LNCAP (cell line): ENCODE data around the gene SLC6A8.

ENCODE experiments used
- TF ChIP-seq, protein P1 (sequence below): fragments of 450-650 bp; IDR thresholded peaks from 2 replicates; pipeline ENCODE4 v1.5.1; 2017; ENCODE audit warnings: mild to moderate bottlenecking

SLC6A8 gene

DNA sequence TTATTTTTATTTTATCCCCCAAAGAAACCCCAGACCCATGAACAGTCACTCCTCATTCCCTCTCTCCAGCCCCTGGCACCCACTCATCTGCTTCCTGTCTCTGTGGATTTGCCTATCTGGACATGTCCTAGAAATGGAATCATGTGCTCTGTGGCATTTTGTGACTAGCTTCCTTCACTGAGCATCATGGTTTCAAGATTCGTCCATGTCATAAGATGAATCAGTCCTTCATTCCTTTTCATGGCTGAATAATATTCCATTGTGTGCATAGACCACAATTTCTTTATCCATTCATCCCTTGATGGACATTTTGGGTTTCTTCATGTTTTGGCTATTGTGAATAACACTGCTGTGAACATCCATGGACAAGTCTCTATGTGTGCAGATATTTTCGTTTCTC lies 47.1 kb downstream of the SLC6A8 start:
- TF ChIP-seq, protein P1, sequence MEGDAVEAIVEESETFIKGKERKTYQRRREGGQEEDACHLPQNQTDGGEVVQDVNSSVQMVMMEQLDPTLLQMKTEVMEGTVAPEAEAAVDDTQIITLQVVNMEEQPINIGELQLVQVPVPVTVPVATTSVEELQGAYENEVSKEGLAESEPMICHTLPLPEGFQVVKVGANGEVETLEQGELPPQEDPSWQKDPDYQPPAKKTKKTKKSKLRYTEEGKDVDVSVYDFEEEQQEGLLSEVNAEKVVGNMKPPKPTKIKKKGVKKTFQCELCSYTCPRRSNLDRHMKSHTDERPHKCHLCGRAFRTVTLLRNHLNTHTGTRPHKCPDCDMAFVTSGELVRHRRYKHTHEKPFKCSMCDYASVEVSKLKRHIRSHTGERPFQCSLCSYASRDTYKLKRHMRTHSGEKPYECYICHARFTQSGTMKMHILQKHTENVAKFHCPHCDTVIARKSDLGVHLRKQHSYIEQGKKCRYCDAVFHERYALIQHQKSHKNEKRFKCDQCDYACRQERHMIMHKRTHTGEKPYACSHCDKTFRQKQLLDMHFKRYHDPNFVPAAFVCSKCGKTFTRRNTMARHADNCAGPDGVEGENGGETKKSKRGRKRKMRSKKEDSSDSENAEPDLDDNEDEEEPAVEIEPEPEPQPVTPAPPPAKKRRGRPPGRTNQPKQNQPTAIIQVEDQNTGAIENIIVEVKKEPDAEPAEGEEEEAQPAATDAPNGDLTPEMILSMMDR = no peak

DNA sequence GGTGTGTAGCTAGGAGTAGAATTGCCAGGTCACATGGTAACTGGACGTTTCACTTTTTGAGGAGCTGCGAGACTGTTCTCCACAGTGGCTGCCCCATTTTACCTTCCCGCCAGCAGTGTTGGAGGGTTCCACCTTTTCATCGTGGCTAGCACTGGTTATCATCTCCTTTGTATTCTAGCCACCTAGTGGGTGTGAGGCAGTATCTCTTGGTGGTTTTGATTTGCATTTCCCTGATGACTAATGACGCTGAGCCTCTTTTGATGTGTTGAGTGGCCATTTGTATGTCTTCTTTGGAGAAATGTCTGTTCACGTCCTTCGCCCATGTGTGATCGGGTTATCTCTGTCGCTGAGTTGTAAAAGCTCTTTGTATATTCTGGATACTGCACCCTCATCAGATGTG lies 47.5 kb downstream of the SLC6A8 start:
- TF ChIP-seq, protein P1 = no peak

DNA sequence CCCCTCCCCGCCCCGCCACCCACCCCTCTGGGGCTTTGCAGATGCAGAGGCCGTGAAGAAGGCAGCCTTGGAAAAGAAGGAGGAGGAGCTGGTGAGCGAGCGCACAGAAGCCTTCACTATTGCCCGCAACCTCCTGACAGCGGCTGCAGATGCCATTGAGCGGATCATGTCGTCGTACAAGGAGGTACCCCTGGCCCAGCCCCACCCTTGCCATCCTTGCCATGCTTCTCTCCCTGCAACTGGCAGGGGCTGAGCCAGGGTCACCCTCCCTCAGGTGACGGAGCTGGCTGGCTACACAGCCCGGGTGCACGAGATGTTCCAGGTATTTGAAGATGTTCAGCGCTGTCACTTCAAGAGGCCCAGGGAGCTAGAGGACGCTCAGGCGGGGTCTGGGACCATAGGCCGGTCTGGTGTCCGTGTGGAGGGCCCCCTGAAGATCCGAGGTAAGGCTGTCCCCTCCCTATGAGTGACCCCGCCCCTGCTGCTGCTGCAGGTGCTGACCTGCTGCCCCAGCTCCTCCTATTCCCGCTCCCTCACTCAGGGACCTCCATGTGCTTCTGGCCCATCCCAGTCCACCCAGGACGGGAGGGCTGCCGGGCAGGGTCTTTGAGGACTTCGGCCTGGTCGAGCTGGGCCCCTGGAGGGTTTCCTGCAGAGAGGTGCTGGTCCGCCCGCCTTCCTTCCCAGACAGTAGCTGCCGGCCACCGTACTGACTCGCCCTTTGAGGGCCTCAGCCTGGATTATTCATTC lies 48.5 kb downstream of the SLC6A8 start:
- TF ChIP-seq, protein P1 = no peak

DNA sequence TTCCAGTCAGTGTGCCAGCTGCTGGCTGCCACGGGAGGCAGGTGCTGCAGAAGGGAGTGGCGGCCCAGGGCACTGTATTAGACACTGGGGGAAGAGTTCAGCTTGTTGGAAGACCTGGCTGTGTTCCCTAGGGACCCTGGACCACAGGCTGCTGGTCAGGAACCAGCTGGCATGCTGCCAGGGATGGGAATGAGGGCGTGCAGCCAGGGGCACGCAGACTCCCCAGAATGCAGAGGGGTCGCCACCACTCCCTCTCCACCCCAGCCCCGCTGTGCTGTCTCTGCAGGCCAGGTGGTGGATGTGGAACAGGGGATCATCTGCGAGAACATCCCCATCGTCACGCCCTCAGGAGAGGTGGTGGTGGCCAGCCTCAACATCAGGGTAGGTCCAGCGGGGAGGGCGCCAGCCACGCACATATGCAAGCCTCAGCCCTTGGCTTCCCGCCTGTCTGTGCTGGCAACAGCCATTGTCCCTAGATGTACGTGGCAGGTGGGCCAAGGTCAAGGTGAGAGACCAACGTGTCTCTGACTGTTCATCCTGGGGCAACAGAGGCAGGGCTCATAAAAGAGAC lies 49.2 kb downstream of the SLC6A8 start:
- TF ChIP-seq, protein P1 = no peak

DNA sequence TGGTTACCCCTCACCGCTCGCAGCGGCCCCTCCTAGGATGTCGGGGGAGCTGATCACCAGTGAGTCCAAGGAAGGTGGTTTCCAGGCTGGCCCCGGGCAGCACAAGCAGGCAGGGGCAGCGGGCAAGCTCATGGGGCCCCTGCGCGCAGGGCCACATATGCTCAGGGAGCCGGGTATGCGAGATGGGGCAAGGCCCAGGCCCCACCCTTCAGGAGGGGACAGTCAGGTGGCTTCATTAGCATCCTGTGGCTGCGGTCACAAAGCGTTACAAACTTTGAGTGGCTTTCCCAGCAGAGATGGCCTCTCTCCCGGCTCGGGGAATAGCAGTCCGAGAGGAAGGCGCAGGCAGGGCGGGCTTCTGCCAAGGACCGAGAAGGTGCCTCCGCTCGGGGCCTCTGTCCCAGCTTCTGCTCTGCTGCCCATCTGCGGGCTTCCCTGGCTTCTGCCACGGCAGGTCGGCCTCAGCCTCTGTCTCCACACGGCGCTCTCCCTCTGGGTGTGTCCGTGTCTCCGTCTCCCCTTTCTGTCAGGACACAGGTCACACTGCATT lies 50.4 kb downstream of the SLC6A8 start:
- TF ChIP-seq, protein P1 = no peak

DNA sequence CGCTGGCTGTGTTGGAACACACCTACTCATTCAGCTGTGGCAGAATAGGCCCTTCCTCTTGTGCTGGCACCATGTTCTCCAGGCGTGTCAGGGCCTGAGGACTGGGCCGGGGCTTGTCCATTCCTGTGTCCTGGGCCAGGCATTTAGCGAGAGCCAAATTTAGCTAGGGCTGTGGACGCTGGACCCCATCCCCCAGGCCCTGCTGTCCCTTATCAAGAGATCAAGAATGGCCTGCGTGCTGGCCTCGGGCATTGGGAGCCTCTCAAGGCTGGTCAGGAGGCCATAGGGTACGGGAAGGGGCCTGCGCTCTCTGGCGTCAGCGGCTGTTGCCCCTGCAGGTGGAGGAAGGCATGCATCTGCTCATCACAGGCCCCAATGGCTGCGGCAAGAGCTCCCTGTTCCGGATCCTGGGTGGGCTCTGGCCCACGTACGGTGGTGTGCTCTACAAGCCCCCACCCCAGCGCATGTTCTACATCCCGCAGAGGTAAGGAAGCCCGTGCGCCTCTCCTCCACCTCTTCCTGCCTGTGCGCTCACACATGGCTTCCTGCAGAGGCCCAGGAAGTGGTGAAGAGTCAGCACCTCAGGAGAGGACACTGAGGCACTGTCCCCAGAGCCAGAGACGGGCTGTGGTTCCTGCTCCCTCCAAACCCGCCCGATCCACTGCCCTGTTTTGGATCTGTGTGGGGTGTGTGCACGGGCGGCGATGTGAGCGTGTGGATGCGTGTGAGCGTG lies 52.2 kb downstream of the SLC6A8 start:
- TF ChIP-seq, protein P1 = no peak

DNA sequence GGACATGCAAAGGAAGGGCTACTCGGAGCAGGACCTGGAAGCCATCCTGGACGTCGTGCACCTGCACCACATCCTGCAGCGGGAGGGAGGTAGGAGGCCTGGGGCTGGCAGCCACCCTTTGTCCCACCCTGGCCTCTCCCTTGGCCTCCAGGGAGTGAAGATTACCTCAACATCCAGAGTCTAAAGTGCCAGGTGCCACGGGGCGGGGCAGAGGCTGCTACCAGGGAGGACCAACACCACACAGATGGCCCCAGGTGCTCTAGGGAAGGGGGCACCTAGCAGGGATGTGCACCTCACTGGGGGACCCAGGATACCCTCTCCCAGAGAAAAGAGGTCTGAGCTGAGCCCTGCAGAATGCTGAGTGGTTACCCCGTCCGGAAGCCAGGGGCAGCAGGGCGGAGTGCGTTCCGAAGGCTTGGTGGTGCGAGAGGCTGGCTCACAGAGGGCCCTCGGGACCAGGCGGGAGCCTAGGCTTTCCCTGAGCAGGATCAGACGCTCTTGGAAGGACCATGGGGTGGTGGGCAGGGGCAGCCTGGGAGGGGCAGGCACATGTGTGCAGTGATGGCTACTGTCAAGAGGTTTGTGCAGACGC lies 53.0 kb downstream of the SLC6A8 start:
- TF ChIP-seq, protein P1 = no peak
